PC-9 (cell line): ENCODE data around the gene CLPSL2. TPM values are rescaled to one million over a fixed set of nuclear protein-coding genes. Genes with fewer than 3 reads are reported as not detected.

Experiments
- BruUV-seq: library from RNA; stranded (reverse); fragments of 400-500 nt; replicated peaks from 2 replicates; lab custom pipeline; 2021; lab: Mats Ljungman, UMichigan
- CTCF ChIA-PET: fragments of 300-600 bp; sonication (Branson Sonifier 250); formaldehyde crosslinking; loops from one replicate; lab custom pipeline; 2022; ENCODE audit warnings: antibody characterized with exemption; lab: Charles Lee
- POLR2A ChIA-PET: fragments of 300-600 bp; sonication (Branson Sonifier 250); formaldehyde crosslinking; loops from one replicate; lab custom pipeline; 2022; ENCODE audit warnings: antibody characterized with exemption; ENCODE audit not compliant: unreplicated experiment; lab: Charles Lee
- DNase-seq, 2 experiments: peaks; one replicate each; pipeline versions ENCODE4 v3.0.0 to v3.0.0-alpha.2; 2015 to 2022; ENCODE audit warnings: mixed read lengths in 1 of 2
- H2AFZ ChIP-seq: fragments of 200-600 bp; sonication (generic); 2 replicates; pipeline ENCODE4 v1.8.1; 2017; ENCODE audit warnings: antibody characterized with exemption
- H3F3A ChIP-seq: fragments of 200-600 bp; sonication (generic); 2 replicates; pipeline ENCODE4 v1.8.1; 2017; ENCODE audit warnings: antibody characterized with exemption, mild to moderate bottlenecking, low read depth; ENCODE audit not compliant: insufficient read depth
- H3K27ac ChIP-seq: fragments of 200-600 bp; sonication (generic); 2 replicates; pipeline ENCODE4 v1.6.1; 2016; ENCODE audit warnings: mixed run types
- H3K27me3 ChIP-seq: fragments of 200-600 bp; sonication (generic); 2 replicates; pipeline ENCODE4 v1.6.1; 2016; ENCODE audit warnings: low read depth, mixed run types; ENCODE audit not compliant: insufficient read depth
- H3K36me3 ChIP-seq: fragments of 200-600 bp; sonication (generic); 2 replicates; pipeline ENCODE4 v1.6.1; 2016; ENCODE audit warnings: low read depth, mixed run types
- H3K4me1 ChIP-seq: fragments of 200-600 bp; sonication (generic); replicated peaks from 2 replicates; pipeline ENCODE4 v1.6.1; 2016; ENCODE audit warnings: mixed run types; ENCODE audit not compliant: insufficient read depth
- H3K4me2 ChIP-seq: fragments of 200-600 bp; sonication (generic); 2 replicates; pipeline ENCODE4 v1.6.1; 2017; ENCODE audit warnings: mixed run types
- H3K4me3 ChIP-seq: fragments of 200-600 bp; sonication (generic); 2 replicates; pipeline ENCODE4 v1.6.1; 2016; ENCODE audit warnings: mixed run types
- H3K79me2 ChIP-seq: fragments of 200-600 bp; sonication (generic); 2 replicates; pipeline ENCODE4 v1.6.1; 2017; ENCODE audit warnings: low read depth, mixed run types
- H3K9me2 ChIP-seq: fragments of 200-600 bp; sonication (generic); 2 replicates; pipeline ENCODE4 v1.8.1; 2017; ENCODE audit warnings: mild to moderate bottlenecking; ENCODE audit not compliant: insufficient read depth
- H3K9me3 ChIP-seq: fragments of 200-600 bp; sonication (generic); 2 replicates; pipeline ENCODE4 v1.8.1; 2016; ENCODE audit warnings: low read depth; ENCODE audit not compliant: insufficient read depth
- H4K20me1 ChIP-seq: fragments of 200-600 bp; sonication (generic); 2 replicates; pipeline ENCODE4 v1.8.1; 2017; ENCODE audit not compliant: insufficient read depth
- EZH2 ChIP-seq: fragments of 200-600 bp; sonication (generic); IDR thresholded peaks from 2 replicates; pipeline ENCODE4 v1.8.0; 2017; ENCODE audit warnings: antibody characterized with exemption, low read depth
- intact Hi-C: fragments of 100-400 bp; cut with micrococcal nuclease; formaldehyde crosslinking; loops from one replicate; pipeline ENCODE4 v1.10.0; 2022; ENCODE audit not compliant: unreplicated experiment
- total RNA-seq: library from RNA; stranded (reverse); gene quantifications from 2 replicates; pipeline ENCODE4 v1.2.3, GENCODE V29; 2021
- TF ChIP-seq, protein P1 (sequence below): fragments of 200-600 bp; sonication (generic); conservative IDR thresholded peaks from 2 replicates; pipeline ENCODE4 v1.6.1; 2017; ENCODE audit warnings: mixed run types, antibody characterized with exemption, mild to moderate bottlenecking, moderate library complexity

Gene CLPSL2
- total RNA-seq, 1 experiment from 2014 or later = 0.76 TPM

- Histone ChIP-seq H3K79me2 (no peaks in the 10 kb centered on the region), H2AFZ (peak overlapping the region; percentile 97), H3K9me2 (no peaks in the 10 kb centered on the region), H3K27me3 (no peaks in the 10 kb centered on the region), H3K4me2 (peak overlapping the region; percentile 100), H3K9me3 (no peaks in the 10 kb centered on the region), H3K27ac (no peak overlapping the region), H3K36me3 (no peaks in the 10 kb centered on the region), H3K4me1 (peaks cover 24% of the 10 kb centered on the region), H3K4me3 (peak overlapping the region; percentile 74), H4K20me1 (no peaks in the 10 kb centered on the region), H3F3A (peaks cover 16% of the 10 kb centered on the region; the same call in 1 of the 2 replicates)
- CTCF ChIA-PET = interaction anchor here (0.7 to 0.8 kb wide), 2 partner anchors 8 to 41 kb away, joined by 5 read pairs; no protein-coding TSS in a partner anchor
- POLR2A ChIA-PET = interaction anchor here (0.6 kb wide), 1 partner anchor 425 kb away, joined by 4 read pairs; no protein-coding TSS in a partner anchor
- BruUV-seq = no TSS peak
- intact Hi-C loops = no loop called here
- DNase-seq = peak; percentile 74 to 84
- no peak for TF ChIP-seq EZH2
- TF ChIP-seq, protein P1, sequence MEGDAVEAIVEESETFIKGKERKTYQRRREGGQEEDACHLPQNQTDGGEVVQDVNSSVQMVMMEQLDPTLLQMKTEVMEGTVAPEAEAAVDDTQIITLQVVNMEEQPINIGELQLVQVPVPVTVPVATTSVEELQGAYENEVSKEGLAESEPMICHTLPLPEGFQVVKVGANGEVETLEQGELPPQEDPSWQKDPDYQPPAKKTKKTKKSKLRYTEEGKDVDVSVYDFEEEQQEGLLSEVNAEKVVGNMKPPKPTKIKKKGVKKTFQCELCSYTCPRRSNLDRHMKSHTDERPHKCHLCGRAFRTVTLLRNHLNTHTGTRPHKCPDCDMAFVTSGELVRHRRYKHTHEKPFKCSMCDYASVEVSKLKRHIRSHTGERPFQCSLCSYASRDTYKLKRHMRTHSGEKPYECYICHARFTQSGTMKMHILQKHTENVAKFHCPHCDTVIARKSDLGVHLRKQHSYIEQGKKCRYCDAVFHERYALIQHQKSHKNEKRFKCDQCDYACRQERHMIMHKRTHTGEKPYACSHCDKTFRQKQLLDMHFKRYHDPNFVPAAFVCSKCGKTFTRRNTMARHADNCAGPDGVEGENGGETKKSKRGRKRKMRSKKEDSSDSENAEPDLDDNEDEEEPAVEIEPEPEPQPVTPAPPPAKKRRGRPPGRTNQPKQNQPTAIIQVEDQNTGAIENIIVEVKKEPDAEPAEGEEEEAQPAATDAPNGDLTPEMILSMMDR = no peak
These were observed 48.3 kb upstream of the CLPSL2 start for GRCh38 chr6:35727935-35728682.

DNA sequence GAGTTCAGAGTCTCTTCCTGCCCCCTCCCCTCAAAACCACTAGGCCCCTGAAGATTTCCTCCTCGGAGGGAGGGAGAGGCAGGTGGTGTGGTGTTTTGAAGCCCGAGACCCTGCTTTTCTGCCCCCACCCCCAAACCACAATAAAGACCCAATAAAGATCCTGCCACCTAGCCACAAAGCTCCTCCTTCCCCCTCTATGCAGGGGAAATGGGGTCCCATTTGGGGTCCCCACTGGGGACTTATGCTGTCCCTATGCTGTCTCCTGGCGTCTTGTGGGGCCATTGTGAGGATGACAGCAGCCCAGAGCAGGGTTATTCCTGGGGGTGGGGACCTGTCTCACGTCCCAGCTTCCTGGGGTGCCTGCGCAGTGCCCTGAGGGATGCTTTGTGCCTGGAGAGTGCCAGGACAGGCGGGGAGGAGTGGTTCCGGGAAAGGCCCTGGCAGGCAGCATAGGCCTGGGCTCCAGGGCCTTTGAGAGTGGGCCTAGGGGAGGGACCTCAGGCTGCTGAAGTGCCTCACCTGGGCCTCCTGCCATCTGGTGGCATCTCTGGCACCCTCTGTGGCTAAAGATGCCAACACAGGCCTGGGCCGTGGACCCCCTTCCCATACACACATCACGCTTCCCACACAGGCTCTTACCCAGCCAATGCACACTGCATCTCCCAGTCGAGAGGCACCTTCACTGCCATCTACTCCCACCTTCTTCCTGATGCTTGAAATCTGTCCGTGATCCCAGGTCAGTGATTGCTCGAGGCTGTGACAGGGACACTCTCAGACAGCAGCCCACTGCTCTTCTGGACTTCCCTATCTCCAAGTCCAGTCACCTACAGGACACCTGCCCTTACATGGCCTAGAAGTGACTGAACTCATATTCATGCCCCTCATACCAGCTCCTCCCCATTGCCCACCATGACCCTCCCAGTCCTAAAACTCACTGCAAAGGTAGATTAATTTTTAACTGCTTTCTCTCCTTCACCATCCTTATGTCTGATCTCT is 47.4 kb upstream of the CLPSL2 start:
- no peaks in the 10 kb centered on the region for H3K79me2 ChIP-seq
- H3K27ac ChIP-seq = no peak overlapping the region
- CTCF ChIA-PET = interaction anchor here (0.6 to 0.7 kb wide), 2 partner anchors 42 to 97 kb away, joined by 3 to 5 read pairs; no protein-coding TSS in a partner anchor
- BruUV-seq = no TSS peak
- no peak for TF ChIP-seq EZH2
- TF ChIP-seq, protein P1 = no peak
- H3F3A ChIP-seq = peaks cover 16% of the 10 kb centered on the region; the same call in 1 of the 2 replicates
- intact Hi-C loops = no loop called here
- no peak for DNase-seq
- peak overlapping the region; percentile 74; the same call in 1 of the 2 replicates for H3K4me3 ChIP-seq
- H3K9me3 ChIP-seq = no peaks in the 10 kb centered on the region
- no peaks in the 10 kb centered on the region for H3K36me3 ChIP-seq
- H3K4me1 ChIP-seq = peaks cover 24% of the 10 kb centered on the region
- H4K20me1 ChIP-seq = no peaks in the 10 kb centered on the region
- peak overlapping the region; percentile 100 for H3K4me2 ChIP-seq
- POLR2A ChIA-PET = interaction anchor here (0.6 kb wide), 1 partner anchor 426 kb away, joined by 4 read pairs; no protein-coding TSS in a partner anchor
- no peaks in the 10 kb centered on the region for H3K27me3 ChIP-seq
- H2AFZ ChIP-seq = no peak overlapping the region
- H3K9me2 ChIP-seq = no peaks in the 10 kb centered on the region

- BruUV-seq = no TSS peak
- Histone ChIP-seq H3K4me2 (no peak overlapping the region), H3K79me2 (no peaks in the 10 kb centered on the region), H3K9me2 (no peaks in the 10 kb centered on the region), H3K4me3 (no peak overlapping the region), H3K9me3 (no peaks in the 10 kb centered on the region), H3F3A (peaks cover 16% of the 10 kb centered on the region; the same call in 1 of the 2 replicates), H4K20me1 (no peaks in the 10 kb centered on the region), H3K36me3 (no peaks in the 10 kb centered on the region), H3K27ac (no peak overlapping the region), H2AFZ (no peak overlapping the region), H3K27me3 (no peaks in the 10 kb centered on the region), H3K4me1 (peaks cover 24% of the 10 kb centered on the region)
- intact Hi-C loops = loop anchor here (10.0 kb wide), 1 partner anchor 265 kb away; the partner anchor contains the start of gene RPL10A
- CTCF ChIA-PET = no interaction called here
- no peak for DNase-seq
- POLR2A ChIA-PET = no interaction called here
- TF ChIP-seq, protein P1 = no peak
- no peak for TF ChIP-seq EZH2
These were observed 46.7 kb upstream of the CLPSL2 start for GRCh38 chr6:35729722-35730121.
